GM12878 (cell line): ENCODE data around the gene PSMB10.

Experiments
- DPF2 ChIP-seq: fragments of 450-650 bp; IDR thresholded peaks from 2 replicates; pipeline ENCODE4 v1.6.1; 2017; ENCODE audit warnings: mild to moderate bottlenecking
- HDAC2 ChIP-seq: fragments of 200-600 bp; sonication (generic); IDR thresholded peaks from 2 replicates; pipeline ENCODE4 v1.6.1; 2017
- SMC3 ChIP-seq: IDR thresholded peaks from 2 replicates; pipeline ENCODE4 v1.6.1; 2011; ENCODE audit warnings: low read length, improper control_type of control experiment, borderline replicate concordance
- ZNF384 ChIP-seq: IDR thresholded peaks from 2 replicates; pipeline ENCODE4 v1.6.1; 2012; ENCODE audit warnings: low read depth, mild to moderate bottlenecking, low read length, improper control_type of control experiment, borderline replicate concordance

DNA sequence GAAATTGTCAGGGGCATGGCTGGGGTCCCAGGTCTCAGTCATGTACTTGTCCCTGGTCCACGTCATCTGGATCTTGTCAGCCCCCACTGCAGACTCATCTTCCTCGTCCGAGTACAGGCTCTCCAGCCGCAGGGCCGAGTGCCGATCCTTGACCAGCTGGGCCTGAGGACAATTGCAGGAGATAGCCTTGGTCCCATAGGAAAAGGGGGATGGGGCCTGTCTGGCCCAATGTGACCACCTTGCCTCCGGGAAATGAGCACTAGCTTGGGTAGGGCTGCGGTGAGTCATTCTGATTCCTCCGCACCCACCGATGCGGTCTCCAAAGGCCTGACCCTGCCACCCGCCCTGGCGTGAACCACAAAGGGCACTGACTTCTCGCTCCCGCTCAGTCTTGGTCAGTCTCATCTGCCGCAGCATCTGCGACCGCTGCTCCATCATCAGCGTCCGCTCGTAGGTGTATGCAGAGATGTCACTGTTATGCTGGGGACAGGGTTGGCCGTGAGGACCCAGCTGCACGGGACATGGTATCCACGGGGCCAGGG is 8.8 kb upstream of the PSMB10 start:
- TF ChIP-seq DPF2 (no peak), ZNF384 (no peak), HDAC2 (no peak), SMC3 (no peak)
